ENCODE results near the gene CDK19.

DNA sequence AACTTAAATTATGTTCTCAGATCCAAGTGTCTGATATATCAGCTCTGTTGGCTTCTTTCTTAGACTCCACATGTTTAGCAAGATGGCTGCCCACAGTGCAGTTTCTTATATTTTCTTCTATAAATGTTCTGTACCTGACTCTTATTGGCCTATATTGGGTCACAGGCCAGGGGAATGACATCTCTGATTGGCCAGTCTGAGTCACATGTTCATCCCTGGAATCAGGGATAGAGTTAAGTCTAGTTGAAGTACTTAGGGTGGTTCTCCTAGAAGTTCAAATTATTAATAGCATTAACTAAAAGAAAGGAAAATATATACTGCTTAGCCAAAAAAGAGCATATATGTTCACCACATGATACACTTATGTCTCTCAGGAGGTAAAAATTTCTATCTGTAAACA, 233.6 kb downstream of the CDK19 start:
- TF ChIP-seq, protein P1, sequence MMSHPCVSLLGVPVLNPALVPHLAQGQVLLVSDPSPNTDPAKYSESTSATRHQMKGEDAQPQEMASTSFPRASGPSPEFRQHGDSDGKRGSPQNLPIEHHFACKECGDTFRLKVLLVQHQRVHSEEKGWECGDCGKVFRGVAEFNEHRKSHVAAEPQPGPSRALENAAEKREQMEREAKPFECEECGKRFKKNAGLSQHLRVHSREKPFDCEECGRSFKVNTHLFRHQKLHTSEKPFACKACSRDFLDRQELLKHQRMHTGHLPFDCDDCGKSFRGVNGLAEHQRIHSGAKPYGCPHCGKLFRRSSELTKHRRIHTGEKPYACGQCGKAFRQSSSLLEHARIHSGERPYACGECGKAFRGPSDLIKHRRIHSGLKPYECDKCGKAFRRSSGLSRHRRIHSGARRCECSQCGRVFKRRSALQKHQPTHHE (CRISPR knock-in tag; IDR thresholded peaks at IDR 0.05; ENCODE audit: borderline replicate concordance) = no peak
- TF ChIP-seq, protein P2, sequence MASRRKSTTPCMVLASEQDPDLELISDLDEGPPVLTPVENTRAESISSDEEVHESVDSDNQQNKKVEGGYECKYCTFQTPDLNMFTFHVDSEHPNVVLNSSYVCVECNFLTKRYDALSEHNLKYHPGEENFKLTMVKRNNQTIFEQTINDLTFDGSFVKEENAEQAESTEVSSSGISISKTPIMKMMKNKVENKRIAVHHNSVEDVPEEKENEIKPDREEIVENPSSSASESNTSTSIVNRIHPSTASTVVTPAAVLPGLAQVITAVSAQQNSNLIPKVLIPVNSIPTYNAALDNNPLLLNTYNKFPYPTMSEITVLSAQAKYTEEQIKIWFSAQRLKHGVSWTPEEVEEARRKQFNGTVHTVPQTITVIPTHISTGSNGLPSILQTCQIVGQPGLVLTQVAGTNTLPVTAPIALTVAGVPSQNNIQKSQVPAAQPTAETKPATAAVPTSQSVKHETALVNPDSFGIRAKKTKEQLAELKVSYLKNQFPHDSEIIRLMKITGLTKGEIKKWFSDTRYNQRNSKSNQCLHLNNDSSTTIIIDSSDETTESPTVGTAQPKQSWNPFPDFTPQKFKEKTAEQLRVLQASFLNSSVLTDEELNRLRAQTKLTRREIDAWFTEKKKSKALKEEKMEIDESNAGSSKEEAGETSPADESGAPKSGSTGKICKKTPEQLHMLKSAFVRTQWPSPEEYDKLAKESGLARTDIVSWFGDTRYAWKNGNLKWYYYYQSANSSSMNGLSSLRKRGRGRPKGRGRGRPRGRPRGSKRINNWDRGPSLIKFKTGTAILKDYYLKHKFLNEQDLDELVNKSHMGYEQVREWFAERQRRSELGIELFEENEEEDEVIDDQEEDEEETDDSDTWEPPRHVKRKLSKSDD (CRISPR knock-in tag; IDR thresholded peaks at IDR 0.05; ENCODE audit: low read depth) = no peak
- TF ChIP-seq POLR2AphosphoS5 (IDR thresholded peaks at IDR 0.05; ENCODE audit: low read depth, low read length) (no peak), ZNF274 (CRISPR knock-in tag; IDR thresholded peaks at IDR 0.05) (no peak), AKAP8 (CRISPR knock-in tag; IDR thresholded peaks at IDR 0.05) (no peak), ZNF790 (CRISPR knock-in tag; IDR thresholded peaks at IDR 0.05; ENCODE audit: borderline replicate concordance) (no peak), HCFC1 (IDR thresholded peaks at IDR 0.05; ENCODE audit: low read depth, low read length) (no peak), FOXA1 (IDR thresholded peaks at IDR 0.05) (no peak), FOXA1 (CRISPR knock-in tag; IDR thresholded peaks at IDR 0.05) (no peak), PRMT3 (CRISPR knock-in tag; IDR thresholded peaks at IDR 0.05; ENCODE audit: borderline replicate concordance, low read depth) (no peak), KAT7 (CRISPR knock-in tag; IDR thresholded peaks at IDR 0.05; ENCODE audit: borderline replicate concordance) (no peak), SETDB1 (CRISPR knock-in tag; IDR thresholded peaks at IDR 0.05; ENCODE audit: borderline replicate concordance) (no peak)
- TF ChIP-seq, protein P3, sequence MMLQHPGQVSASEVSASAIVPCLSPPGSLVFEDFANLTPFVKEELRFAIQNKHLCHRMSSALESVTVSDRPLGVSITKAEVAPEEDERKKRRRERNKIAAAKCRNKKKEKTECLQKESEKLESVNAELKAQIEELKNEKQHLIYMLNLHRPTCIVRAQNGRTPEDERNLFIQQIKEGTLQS (CRISPR knock-in tag; IDR thresholded peaks at IDR 0.05) = no peak
- TF ChIP-seq, protein P4, sequence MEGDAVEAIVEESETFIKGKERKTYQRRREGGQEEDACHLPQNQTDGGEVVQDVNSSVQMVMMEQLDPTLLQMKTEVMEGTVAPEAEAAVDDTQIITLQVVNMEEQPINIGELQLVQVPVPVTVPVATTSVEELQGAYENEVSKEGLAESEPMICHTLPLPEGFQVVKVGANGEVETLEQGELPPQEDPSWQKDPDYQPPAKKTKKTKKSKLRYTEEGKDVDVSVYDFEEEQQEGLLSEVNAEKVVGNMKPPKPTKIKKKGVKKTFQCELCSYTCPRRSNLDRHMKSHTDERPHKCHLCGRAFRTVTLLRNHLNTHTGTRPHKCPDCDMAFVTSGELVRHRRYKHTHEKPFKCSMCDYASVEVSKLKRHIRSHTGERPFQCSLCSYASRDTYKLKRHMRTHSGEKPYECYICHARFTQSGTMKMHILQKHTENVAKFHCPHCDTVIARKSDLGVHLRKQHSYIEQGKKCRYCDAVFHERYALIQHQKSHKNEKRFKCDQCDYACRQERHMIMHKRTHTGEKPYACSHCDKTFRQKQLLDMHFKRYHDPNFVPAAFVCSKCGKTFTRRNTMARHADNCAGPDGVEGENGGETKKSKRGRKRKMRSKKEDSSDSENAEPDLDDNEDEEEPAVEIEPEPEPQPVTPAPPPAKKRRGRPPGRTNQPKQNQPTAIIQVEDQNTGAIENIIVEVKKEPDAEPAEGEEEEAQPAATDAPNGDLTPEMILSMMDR (CRISPR knock-in tag; IDR thresholded peaks at IDR 0.05) = no peak
- TF ChIP-seq, protein P5, sequence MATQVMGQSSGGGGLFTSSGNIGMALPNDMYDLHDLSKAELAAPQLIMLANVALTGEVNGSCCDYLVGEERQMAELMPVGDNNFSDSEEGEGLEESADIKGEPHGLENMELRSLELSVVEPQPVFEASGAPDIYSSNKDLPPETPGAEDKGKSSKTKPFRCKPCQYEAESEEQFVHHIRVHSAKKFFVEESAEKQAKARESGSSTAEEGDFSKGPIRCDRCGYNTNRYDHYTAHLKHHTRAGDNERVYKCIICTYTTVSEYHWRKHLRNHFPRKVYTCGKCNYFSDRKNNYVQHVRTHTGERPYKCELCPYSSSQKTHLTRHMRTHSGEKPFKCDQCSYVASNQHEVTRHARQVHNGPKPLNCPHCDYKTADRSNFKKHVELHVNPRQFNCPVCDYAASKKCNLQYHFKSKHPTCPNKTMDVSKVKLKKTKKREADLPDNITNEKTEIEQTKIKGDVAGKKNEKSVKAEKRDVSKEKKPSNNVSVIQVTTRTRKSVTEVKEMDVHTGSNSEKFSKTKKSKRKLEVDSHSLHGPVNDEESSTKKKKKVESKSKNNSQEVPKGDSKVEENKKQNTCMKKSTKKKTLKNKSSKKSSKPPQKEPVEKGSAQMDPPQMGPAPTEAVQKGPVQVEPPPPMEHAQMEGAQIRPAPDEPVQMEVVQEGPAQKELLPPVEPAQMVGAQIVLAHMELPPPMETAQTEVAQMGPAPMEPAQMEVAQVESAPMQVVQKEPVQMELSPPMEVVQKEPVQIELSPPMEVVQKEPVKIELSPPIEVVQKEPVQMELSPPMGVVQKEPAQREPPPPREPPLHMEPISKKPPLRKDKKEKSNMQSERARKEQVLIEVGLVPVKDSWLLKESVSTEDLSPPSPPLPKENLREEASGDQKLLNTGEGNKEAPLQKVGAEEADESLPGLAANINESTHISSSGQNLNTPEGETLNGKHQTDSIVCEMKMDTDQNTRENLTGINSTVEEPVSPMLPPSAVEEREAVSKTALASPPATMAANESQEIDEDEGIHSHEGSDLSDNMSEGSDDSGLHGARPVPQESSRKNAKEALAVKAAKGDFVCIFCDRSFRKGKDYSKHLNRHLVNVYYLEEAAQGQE (IDR thresholded peaks at IDR 0.05; ENCODE audit: borderline replicate concordance in 1 of 2, low read depth in 1 of 2, low read length in 2 of 2) = no peak

All from HepG2 (cell line).